Fibroblast of skin of left quadriceps (primary cell): ENCODE data around the gene TNS1.

Experiments
- DNase-seq, 2 experiments: peaks; one replicate each; pipeline ENCODE4 v3.0.0-alpha.2; 2013; ENCODE audit warnings: low read depth in 2 of 2

Gene TNS1

DNA sequence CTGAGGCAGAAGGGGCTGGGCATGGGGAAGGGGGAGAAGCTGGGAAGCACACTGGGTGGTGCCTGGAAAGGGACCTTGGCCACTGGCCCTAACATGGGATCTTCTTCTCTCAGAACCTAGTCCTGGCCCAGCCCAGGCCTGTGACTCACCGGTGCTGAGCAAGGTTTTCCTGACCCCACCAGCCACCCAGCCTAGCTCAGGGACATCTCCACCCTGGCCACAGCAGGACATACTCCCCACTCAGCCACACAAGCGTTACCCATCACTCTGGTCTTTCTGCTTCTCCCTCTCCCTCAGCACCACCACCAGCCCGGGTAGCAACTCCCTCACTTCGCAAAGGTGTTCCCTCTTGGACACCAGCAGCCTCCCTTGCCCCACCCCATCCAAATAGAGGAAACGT lies 22.8 kb downstream of the TNS1 start:
- no peak for DNase-seq

DNA sequence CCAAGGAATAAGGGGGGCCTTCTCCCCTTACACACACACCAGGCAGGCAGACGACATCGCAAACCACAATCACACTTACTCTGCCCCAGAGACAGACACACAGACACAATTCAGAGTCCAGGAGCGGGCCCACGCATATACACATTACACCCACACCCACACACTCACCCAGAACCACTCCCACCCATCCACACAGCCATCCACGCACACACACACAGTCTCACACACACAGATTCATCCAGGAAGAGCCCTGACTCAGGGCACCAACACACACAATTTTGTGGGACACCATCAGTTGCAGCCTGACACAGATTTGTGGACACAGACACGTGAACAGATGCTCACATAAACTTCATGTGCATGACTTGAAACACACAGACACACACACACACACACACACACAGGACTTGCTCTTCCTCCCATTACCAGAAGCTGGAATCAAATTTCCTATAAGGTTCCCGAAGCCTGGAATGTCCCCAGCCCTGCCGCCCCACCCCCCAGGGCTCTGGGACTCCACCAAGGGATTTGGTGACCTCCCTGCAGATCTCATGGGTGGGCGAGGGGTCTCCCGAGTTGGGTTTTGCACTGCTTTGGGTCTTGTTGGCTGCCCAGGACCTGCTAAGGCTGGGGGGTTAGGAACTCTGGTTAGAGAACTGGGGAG lies 23.5 kb downstream of the TNS1 start:
- no peak for DNase-seq

DNA sequence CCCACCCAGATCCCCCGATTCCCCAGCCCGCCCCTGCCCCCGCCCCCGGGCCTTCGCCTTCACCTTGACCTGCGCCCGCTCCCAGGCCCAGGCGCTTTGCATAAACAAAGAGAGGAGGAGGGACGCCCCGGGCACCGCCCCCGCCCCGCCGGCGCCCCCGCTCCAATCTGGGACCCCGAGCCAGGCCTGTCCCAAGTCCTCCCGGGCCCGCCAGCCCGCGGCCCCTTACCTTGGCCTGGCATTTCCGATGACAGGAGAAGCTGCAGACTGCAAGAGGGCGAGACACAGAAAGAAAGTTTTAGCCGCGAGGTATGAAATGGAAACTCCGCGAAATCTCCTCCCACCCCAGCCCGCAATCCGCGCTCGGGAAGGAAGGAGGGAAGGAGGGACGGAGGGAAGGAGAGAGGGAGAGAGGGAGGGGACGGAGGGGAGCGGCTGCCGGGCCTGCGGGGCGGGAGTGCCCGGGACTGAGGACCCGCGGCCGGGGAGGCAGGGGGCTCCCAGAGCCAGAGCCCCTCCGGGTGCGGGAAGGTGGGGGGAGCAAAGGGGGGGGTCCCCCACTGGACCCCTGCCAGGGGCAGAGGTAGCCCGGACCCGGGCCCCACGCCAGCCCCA lies 24.2 kb downstream of the TNS1 start:
- no peak for DNase-seq

DNA sequence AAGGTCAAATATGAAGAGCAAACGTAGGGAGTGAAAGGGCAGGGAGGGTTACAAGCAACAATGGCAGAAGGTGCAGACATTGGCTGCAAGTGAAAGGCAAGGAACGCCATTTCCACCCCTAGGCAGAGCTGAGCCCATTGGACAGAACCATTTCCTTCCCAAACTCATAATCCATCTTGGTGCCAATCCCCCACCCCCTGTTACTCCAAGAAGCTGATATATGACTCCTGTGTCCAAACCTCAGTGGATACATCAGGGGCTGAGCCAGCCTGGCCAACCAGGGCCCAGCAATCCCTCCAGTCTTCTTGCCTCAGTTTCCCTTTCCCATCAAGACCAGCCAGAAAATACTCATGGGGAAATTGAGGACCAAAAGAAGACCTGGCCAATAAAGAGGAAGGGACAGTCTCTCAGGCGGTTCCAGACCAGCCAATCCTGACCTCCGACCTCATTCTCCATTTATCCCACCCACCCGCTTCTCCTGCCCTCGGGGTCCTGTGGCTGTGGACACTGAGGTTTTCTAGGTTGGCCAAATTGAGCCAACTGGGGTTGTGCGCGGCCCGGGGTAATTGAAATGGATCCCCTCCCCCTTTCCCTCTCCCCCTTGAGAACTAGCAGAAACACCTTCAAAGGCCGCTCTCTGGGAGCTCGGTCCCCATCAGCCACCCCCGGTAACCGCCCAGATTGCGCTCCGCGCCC lies 24.8 kb downstream of the TNS1 start:
- DNase-seq = no peak

DNA sequence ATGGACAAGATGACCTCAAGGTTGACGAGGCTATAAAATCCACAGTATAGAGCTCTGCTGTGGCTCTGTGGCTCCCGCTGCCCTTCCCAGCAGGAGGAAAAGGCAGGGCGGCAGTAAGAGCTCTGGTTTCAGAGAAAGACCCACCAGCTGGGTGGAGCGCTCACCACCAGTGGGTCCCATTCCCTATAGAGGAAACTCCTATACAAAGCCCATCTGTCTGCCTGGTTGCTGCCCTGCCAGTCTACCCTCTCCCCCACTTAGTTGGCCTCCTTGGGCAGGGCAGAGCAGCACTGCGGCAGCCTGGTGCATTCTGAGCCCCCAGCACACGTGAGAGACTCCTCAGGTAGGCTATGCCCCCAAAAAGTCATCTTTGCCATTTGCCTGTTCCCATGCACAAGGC lies 26.5 kb downstream of the TNS1 start:
- no peak for DNase-seq

DNA sequence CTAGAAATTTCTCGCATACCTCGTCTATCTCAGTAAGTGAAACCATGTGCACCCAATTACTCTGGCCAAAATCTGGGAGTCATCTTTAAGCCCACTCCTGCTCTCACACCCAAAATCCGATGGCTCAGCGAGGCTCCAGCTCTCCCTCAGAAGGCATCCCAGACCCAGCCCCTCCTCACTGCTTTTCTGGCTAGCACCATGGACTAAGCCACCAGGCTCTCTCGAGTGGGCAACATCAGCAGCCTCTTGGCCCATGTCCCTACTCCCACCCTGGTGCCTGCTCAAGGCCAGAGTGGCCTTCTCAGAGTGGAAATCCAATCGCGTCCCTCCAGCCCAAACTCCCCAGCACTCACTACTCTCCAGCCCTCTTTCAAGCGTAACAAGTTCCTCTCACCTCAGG lies 27.2 kb downstream of the TNS1 start:
- no peak for DNase-seq

DNA sequence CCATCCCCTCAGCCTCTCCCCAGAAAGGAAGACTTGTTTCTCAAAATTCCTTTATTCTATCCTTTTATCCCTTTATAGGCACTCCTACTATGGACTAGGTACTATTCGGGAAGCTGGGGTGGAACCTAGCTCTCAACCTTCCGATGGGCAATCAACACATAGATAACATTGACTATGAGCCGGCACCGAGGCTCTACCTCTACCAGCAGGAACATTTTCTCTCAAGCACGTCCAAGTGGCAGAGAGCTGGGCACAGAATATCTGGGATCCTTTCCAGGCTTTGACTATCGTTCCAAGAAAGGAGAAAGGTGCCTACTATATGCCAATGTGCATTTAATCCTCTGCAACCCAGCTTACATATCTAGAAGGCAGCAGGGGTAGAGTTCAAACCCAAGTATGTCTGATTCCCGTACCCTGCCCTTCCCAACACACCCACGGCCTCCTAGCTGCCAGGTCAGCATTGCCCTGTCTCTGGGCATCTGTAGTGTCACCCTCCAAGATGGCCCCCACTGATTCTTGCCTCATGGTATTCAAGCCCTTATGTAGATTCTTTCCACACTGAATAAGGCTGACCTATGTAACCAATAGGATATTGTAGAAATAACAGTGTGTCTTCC lies 28.3 kb downstream of the TNS1 start:
- no peak for DNase-seq

DNA sequence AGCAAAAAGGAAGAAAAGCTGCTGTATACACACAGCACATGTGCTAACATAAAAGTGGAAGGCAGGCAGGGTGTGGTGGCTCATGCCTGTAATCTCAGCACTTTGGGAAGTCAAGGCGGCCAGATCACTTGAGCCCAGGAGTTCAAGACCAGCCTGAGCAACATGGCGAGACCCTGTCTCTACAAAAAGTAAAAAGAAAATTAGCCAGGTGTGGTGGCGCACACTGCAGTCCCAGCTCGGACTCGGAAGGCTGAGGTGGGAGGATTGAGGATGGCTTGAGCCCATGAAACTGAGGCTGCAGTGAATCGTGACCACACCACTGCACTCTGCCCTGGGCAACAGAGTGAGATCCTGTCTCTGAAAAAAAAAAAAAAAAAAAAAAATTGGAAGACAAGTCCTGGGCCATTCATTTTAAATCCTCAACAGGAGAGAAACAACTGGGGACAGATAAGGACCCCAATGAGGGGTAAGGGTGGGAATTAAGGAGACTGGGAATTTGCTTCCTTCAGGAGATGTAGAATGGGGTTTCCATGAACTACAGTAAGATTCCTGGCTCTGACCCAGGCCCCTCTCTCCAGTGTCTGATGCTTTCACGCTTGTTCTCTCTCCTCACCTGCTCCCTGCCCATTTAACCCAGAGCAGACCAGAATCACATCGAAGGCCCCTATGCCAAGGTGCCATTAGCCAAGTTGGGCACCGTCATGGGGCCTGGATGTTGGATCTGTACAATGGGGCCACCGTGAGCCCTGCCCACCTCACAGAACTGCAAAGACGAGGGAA lies 29.6 kb downstream of the TNS1 start:
- DNase-seq = no peak

DNA sequence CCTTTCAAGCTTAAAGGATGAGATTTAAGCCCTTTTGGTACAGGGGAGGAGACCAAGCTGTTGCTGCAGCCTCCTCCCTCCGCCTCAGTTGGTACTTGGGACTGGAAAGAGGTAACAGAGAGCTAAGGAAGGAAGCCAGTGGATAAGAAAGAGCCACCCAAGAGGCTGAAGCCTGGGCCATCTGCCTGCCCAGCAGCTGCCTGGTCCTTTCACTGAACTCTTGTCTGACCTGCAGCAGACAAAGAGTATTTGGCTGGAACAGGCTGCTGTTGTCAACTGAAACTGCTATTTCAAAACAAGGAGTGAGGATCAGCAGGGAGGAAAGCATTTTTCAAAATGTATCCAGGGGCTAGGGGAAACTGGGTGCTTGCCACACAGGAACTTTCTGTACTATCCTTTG lies 30.3 kb downstream of the TNS1 start:
- DNase-seq = no peak

DNA sequence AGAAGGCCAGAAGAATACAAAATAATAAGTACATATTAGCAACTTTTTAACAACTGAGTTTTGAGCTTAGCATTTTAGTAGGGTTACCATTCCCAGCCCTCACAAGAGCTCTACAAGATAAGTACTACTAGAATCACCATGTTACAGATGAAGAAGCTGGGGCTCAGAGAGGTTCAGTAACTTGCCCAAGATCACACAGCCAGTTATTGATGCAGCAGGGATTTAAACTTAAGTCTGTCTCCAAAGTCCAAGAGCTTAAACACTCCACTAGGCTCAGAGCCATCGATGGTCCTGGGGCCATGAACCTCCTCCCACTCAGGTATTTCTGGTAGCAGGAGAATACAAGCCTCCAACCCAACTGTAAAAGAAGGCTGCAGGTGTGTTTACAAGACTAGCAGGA lies 30.8 kb downstream of the TNS1 start:
- no peak for DNase-seq

DNA sequence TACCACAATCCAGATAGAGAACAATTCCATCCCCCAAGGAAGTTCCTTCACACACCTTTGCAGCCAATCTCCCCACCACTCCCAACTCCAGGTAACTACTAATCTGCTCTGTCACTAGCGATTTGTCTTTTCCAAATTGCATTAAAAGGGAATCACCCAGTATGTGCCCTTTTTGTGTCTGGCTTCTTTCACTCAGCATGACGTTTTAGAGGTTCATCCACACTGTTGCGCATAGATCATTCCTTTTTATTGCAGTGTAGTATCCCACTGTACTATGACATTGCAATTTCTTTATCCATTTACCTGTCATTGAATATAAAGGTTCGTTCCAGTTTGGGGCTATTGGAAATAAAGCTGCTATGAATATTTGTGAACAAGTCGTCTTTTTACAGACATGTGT lies 31.6 kb downstream of the TNS1 start:
- no peak for DNase-seq

DNA sequence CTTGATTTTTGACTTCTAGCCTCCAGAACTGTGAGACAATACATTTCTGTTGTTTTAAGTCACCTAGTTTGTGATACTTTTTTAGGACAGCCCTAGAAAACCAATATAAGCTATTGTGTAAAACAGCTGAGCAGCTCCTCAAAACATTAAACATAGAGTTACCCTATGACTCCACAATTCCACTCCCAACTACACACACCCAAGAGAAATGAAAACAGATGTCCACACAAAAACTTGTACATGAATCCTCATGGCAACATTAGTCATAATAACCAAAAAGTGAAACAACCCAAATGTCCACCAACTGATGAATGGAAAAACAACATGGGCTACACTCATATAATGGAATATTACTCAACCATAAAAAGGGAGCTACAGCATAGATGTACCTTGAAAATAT lies 32.6 kb downstream of the TNS1 start:
- no peak for DNase-seq

DNA sequence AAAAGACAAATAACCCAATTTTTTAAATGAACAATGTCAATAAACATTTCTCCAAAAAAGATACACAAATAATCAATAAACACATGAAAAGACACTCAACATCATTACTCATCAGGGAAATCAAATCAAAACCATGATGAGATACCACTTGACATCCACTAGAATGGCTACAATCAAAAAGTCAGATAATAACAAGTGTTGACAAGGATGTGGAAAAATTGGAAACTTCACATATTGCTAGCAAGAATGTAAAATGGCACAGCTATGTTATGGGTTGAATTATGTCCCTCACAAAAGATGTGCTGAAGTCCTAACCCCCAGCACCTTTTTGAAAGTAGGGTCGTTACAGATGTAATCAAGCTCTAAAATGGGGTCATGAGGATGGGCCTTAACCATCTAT lies 33.2 kb downstream of the TNS1 start:
- no peak for DNase-seq

DNA sequence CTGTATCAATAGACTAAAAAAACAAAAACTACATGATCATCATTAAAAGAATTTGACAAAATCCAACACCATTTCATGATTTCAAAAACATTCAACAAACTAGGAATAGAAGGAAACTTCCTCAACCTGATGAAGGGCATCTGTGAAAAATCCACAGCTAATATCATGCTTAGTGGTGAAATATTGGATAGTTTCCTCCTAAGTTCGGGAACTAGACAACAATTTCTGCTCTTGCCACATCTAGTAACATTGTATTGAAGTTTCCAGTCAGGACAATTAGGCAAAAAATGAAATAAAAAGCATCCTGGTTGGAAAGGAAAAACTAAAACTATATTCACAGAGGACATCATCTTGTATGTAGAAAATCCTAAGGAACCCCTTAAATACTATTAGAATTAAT lies 34.8 kb downstream of the TNS1 start:
- no peak for DNase-seq

DNA sequence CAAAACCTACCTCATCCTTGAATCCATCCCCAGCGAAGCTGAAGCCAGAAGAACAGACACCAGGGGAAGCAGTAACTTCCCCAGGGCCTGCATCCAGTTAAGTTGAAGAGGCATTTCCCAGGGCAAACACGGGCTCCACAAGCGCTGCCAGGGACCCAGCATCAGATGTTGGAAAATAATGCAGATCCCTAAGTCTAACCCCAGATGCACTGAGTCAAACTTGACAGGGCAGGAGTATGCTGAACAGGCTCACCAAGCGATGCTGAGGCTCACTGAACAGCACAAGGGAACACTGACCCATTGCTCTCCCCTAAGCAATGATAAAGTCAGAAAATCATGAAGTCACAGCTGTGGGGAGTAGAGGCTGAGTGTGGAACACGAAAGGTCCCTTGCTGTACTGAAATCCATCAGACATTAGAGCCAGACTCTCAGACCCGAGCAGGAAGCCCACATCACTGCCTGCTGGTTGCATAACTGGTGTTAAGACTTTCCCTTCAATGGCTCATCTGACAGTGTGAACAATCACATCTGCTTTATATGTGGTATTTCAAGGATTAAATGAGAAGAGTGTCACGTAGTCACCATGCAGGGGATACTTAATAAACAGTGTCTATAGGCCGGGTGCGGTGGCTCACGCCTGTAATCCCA lies 36.2 kb downstream of the TNS1 start:
- no peak for DNase-seq

DNA sequence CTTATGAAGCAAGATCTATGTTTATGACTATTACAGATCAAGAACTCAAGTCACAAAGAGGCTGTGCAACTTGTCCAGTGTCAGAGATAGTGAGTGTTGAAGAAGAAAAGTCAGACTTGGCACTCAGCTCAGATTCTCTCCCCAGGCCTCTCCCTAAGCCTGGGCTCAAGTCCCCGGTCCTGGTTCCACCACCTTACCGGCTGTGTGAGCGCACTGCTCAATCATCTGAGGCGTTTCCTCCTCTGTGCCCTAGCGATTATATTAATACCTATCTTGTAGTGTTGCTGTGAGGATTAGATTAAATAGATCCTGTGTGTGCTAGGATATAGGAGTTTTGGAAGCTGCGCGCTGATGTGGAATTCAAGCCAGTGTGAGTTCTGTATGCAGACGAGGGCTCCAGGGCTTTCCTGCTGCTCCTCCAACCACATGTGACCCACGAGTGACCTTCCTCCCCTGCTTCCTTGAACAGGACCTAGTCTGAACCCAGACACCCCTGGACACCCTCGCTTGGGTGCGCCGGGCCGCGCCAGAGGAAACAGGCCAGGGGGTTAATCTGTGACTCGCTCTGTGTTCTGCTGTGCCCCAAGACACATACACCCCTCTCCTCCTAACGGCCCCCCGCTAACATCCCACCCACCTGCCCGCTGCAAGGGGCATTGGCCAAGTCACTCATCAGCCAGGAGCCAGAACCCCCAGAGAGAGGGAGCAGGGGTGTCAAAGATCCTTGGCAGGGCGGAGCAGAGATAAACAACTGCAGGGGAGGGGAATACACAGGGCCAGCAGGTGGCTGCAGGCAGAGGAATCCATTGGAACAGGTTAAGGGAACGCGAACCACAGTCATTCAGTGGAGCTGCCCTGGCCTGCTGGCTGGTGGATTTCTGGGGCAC lies 38.3 kb downstream of the TNS1 start:
- no peak for DNase-seq

DNA sequence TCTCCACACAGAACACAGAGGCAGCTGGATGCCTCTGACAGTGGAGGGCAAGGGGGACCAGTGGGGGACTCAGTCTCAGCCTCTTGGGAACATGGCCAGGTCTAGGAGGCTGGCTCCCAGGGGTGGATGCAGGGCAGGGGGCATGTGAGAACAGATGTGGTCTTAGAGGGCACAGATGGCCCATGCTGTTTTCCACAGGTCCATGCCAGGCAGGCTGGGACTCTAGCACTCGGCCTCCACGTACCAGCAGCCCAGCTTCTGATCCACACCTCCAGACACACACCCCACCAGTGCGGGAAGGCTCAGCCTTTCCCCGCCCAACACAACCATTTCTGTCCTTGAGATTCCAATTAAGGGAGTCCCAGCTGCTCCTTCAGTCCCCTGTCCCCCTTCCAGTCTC lies 42.4 kb downstream of the TNS1 start:
- DNase-seq = no peak

DNA sequence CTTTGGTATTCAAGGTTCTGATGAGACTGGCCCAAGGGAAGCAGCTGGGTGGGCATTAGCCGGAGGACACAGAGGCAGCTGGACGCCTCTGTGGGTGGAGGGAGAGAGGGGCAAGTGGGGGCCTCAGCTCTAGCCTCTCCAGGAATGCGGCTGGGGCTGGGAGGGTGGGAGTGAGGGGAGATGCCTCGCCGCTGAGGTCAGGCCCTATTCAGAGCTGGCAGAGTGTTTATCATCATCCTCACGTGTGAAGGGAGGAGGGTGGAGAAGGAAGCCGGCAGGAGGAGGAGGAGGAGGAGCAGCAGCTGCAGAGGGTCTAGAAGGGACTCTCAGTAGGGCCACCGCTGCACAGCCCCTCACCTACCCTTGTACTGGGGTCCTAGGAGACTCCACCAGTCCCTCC lies 43.1 kb downstream of the TNS1 start:
- DNase-seq = no peak

DNA sequence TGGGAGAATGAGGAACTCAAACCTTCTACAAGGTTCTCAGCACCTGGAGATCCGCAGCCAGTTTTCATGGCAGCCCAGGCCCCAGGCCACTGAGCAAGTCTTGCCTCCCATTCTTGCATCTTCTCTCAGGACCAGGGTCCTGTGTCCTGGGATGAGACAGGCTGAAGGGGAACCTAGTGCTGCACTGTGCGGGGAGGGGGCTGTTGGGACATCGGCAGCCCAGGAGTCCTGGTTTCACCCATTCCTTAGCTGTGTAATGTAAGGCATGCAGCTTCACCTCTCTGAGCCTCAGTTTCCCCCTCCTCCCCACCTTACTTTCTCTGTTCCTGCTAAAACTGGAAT lies 43.9 kb downstream of the TNS1 start:
- DNase-seq = no peak

DNA sequence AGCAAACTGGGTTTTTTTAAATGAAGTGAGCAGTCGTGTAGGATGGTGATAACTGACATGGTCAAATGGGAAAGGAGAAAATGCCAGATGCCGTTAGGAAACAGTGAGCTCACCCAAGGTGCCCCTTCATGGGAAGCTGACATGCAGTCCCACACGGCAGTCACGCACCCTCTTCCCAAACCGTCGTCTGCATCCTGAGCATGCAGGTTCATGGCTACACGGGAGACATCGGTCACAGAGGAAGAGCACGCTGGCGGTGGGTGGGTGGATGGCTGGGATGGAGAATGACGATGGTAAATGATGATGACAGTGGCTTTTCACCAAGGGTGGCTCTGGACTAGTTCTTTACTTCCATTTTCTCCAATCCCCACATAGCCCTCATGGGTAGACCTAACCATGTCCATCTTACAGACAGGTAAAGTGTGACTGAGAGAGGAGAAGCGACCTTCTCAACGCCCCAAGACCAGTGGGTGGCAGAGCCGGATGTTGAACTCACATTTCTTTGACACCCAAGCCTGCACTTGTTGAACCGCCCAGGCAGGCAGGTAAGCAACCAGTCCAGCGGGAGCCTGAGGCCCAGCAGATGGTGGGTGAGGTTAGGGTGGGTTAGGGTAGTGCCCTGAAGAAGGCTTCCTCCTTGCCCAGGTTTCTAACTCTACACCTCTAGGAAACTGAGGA lies 44.5 kb downstream of the TNS1 start:
- DNase-seq = no peak
